C1 segment of cervical spinal cord (tissue), 14 donors: ENCODE measurements around the gene LCA5.
"Not testable (repeated sequence)": the region's sequence is repeated elsewhere in the genome, so short reads cannot be mapped to it uniquely, and the experiment has no call there.

Source experiments
- DNase-seq, 14 donors: peaks; one replicate each; lab custom pipeline; 2025; lab: John Stamatoyannopoulos, UW

Gene LCA5

GRCh38 chr6:79467716-79468115 lies 69.5 kb downstream of the LCA5 start:
- DNase-seq = no peak

GRCh38 chr6:79466207-79466834 lies 70.9 kb downstream of the LCA5 start:
- DNase-seq = peak in 1 of 14 donors; percentile 6

GRCh38 chr6:79465381-79465780 lies 71.8 kb downstream of the LCA5 start:
- DNase-seq = no peak

GRCh38 chr6:79463621-79464050 lies 73.6 kb downstream of the LCA5 start:
- no peak for DNase-seq

GRCh38 chr6:79461205-79461604 lies 76.0 kb downstream of the LCA5 start:
- peak in 9 of 14 donors; percentile 5 to 64 (median 19) for DNase-seq

- no peak for DNase-seq
Observed at GRCh38 chr6:79455446-79455845, 81.8 kb downstream of the LCA5 start.

- no peak for DNase-seq
Observed at GRCh38 chr6:79453558-79454042, 83.6 kb downstream of the LCA5 start.

GRCh38 chr6:79450984-79451383 lies 86.2 kb downstream of the LCA5 start:
- no peak for DNase-seq

- DNase-seq = no peak
Observed at GRCh38 chr6:79446006-79446405, 91.2 kb downstream of the LCA5 start.

GRCh38 chr6:79443876-79444275 lies 93.4 kb downstream of the LCA5 start:
- DNase-seq = not testable (repeated sequence)

GRCh38 chr6:79441192-79441591 lies 96.0 kb downstream of the LCA5 start:
- no peak for DNase-seq

- DNase-seq = no peak
Observed at GRCh38 chr6:79440598-79440997, 96.6 kb downstream of the LCA5 start.

- no peak for DNase-seq
Observed at GRCh38 chr6:79438030-79438429, 99.2 kb downstream of the LCA5 start.

GRCh38 chr6:79436241-79436640 lies 101.0 kb downstream of the LCA5 start:
- DNase-seq = no peak

- DNase-seq = no peak
Observed at GRCh38 chr6:79435746-79436145, 101.5 kb downstream of the LCA5 start.
